Measurements from ENCODE around the gene RIPOR3.
"Not testable (repeated sequence)": the region's sequence is repeated elsewhere in the genome, so short reads cannot be mapped to it uniquely, and the experiment has no call there.

DNA sequence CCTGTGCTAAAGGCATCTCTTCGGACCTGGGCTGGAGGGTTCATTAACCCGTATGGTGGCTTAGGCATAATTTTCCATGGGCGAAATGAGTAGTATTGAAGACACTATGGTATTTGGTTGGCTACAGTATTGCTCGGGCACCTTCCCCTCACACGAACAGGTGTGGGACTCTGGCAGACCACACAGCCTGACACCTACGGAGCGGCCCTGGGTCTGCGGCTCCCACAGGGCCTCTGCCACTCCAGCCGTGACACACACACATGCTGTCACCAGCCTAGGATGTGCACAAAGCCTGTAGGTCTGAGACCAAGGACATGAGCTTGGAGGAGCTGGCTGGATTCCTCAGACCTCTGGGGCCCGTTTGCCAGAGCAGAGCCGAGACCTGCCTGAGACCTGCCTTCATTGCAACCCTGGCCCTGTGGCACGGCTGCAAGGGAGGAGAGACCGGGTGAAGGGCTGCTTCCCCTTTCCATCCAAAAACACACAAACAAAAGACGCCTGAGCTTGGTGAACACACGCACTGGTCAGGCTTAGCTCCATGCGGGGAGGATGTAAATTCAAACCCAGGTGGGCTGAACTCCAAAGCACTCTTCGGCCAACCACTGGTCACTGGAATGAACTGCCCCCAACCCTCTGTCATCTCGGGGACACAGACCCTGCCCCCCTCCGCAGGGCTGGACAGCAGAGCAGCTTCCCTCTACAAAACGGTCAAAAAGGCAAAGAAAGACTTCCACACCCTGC, 51.2 kb downstream of the RIPOR3 start:
- TF ChIP-seq EP300, POLR2AphosphoS5, POLR2A (IDR thresholded peaks at IDR 0.05): not testable (repeated sequence)
- TF ChIP-seq, protein P1, sequence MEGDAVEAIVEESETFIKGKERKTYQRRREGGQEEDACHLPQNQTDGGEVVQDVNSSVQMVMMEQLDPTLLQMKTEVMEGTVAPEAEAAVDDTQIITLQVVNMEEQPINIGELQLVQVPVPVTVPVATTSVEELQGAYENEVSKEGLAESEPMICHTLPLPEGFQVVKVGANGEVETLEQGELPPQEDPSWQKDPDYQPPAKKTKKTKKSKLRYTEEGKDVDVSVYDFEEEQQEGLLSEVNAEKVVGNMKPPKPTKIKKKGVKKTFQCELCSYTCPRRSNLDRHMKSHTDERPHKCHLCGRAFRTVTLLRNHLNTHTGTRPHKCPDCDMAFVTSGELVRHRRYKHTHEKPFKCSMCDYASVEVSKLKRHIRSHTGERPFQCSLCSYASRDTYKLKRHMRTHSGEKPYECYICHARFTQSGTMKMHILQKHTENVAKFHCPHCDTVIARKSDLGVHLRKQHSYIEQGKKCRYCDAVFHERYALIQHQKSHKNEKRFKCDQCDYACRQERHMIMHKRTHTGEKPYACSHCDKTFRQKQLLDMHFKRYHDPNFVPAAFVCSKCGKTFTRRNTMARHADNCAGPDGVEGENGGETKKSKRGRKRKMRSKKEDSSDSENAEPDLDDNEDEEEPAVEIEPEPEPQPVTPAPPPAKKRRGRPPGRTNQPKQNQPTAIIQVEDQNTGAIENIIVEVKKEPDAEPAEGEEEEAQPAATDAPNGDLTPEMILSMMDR (IDR thresholded peaks at IDR 0.05): not testable (repeated sequence)
